Body of pancreas (tissue), 4 donors: Measurements from ENCODE around the gene GREB1. TPM values are rescaled to one million over a fixed set of nuclear protein-coding genes. Genes with fewer than 3 reads are reported as not detected.

ENCODE experiments used
- ATAC-seq: fragments of 150-250 bp; one replicate; pipeline ENCODE4 v1.9.1; 2016
- DNase-seq, 4 donors: peaks; one replicate each; pipeline ENCODE4 v3.0.0-alpha.2; 2019
- H3K27ac ChIP-seq, 4 donors: fragments of 200-600 bp; sonication (generic); 1 replicate in 3 of 4; 2 replicates in 1 of 4; pipeline versions ENCODE4 v1.5.1 to v1.6.1; 2016 to 2019; ENCODE audit warnings: mild to moderate bottlenecking in 1 of 4, mixed read lengths in 1 of 4, moderate library complexity in 1 of 4
- H3K27me3 ChIP-seq, 2 donors: fragments of 200-600 bp; sonication (generic); one replicate each; pipeline ENCODE4 v1.6.0; 2016; ENCODE audit warnings: mild to moderate bottlenecking in 1 of 2
- H3K36me3 ChIP-seq, 2 donors: fragments of 200-600 bp; sonication (generic); replicated peaks in 1 of 2; 2 replicates each; pipeline ENCODE4 v1.5.1; 2016; ENCODE audit warnings: low read depth in 2 of 2; ENCODE audit not compliant: insufficient read depth in 1 of 2
- H3K4me1 ChIP-seq: fragments of 200-600 bp; sonication (generic); one replicate; pipeline ENCODE4 v1.6.0; 2016
- H3K4me3 ChIP-seq, 2 donors: fragments of 200-600 bp; sonication (generic); 1 replicate in 1 of 2; 2 replicates in 1 of 2; pipeline ENCODE4 v1.5.1; 2016 to 2019
- H3K9me3 ChIP-seq, 3 donors: fragments of 200-600 bp; sonication (generic); 1 replicate in 2 of 3; 2 replicates in 1 of 3; pipeline ENCODE4 v1.5.1; 2016
- POLR2A ChIP-seq, 3 donors: fragments of 450-650 bp; IDR thresholded peaks; one replicate each; pipeline ENCODE4 v1.6.1; 2016; ENCODE audit warnings: antibody characterized with exemption in 3 of 3, mild to moderate bottlenecking in 2 of 3
- WGBS, 2 donors: methylation state at CpG; one replicate each; pipeline ENCODE4 v1.1.5; 2017; 5-methylcytosine and 5-hydroxymethylcytosine counted together
- intact Hi-C: fragments of 100-400 bp; cut with DNase I; formaldehyde crosslinking; loops from one replicate; pipeline ENCODE4 v1.15.1; 2023
- total RNA-seq, 2 donors: library from RNA; depleted of rRNA; stranded (reverse); fragments of >200 nt; gene quantifications; one replicate each; pipeline ENCODE4 v1.1.0, GENCODE V29; 2016
- TF ChIP-seq, protein P1 (sequence below), 7 experiments: fragments of 450-650 bp in 4 of 7; fragments of 200-600 bp in 3 of 7; sonication (generic) in 3 of 7; IDR thresholded peaks; one replicate each; pipeline ENCODE4 v1.5.1; 2016 to 2019; ENCODE audit warnings: antibody characterized with exemption in 7 of 7

The GREB1 gene
- total RNA-seq, 2 donors from 2014 or later, result 10.4 to 19.8 TPM

DNA sequence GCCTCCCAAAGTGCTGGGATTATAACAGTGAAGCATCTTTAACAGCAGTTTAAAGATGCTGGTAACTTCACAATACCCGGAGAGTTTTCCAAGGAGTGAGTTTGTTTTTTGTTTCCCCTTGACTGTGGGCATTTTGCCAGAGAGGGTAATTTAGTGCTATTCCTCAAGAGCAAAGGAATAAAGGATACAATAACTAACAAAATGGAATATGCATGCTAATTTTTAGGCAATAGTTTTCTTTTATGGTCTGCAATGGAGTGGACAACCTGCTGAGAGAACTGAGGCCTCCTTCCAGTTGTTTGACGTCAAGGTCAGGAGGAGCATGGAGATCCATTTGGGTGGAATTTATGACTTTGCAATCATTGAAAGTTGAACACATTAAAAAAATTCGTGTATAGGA, 15.9 kb upstream of the GREB1 start:
- ATAC-seq, result no peak
- H3K4me1 ChIP-seq, result no peaks in the 10 kb centered on the region
- H3K27me3 ChIP-seq, result no peaks in the 10 kb centered on the region
- 65 to 71% methylated on average over 3 of the region's 3 CpGs for WGBS, 2 donors
- no peaks in the 10 kb centered on the region for H3K36me3 ChIP-seq
- H3K27ac ChIP-seq, result no peak overlapping the region
- no peak for DNase-seq
- intact Hi-C loops, result no loop called here
- no peak overlapping the region for H3K4me3 ChIP-seq
- TF ChIP-seq, protein P1, sequence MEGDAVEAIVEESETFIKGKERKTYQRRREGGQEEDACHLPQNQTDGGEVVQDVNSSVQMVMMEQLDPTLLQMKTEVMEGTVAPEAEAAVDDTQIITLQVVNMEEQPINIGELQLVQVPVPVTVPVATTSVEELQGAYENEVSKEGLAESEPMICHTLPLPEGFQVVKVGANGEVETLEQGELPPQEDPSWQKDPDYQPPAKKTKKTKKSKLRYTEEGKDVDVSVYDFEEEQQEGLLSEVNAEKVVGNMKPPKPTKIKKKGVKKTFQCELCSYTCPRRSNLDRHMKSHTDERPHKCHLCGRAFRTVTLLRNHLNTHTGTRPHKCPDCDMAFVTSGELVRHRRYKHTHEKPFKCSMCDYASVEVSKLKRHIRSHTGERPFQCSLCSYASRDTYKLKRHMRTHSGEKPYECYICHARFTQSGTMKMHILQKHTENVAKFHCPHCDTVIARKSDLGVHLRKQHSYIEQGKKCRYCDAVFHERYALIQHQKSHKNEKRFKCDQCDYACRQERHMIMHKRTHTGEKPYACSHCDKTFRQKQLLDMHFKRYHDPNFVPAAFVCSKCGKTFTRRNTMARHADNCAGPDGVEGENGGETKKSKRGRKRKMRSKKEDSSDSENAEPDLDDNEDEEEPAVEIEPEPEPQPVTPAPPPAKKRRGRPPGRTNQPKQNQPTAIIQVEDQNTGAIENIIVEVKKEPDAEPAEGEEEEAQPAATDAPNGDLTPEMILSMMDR (IDR thresholded peaks at IDR 0.05), result no peak
- TF ChIP-seq POLR2A (IDR thresholded peaks at IDR 0.05), result no peak
- H3K9me3 ChIP-seq, result no peaks in the 10 kb centered on the region

- Histone ChIP-seq H3K9me3 (no peaks in the 10 kb centered on the region), H3K27ac (no peak overlapping the region), H3K36me3 (no peaks in the 10 kb centered on the region), H3K4me1 (no peaks in the 10 kb centered on the region), H3K27me3 (no peaks in the 10 kb centered on the region), H3K4me3 (no peak overlapping the region)
- intact Hi-C loops, result no loop called here
- no peak for ATAC-seq
- TF ChIP-seq, protein P1 (IDR thresholded peaks at IDR 0.05), result no peak
- TF ChIP-seq POLR2A (IDR thresholded peaks at IDR 0.05), result no peak
- WGBS, 2 donors, result 84 to 89% methylated on average over 3 of the region's 3 CpGs
- DNase-seq, result no peak
Measured at GRCh38 chr2:11520092-11520693, 13.7 kb upstream of the GREB1 start.

- Histone ChIP-seq H3K4me3 (no peak overlapping the region), H3K4me1 (no peaks in the 10 kb centered on the region), H3K9me3 (no peaks in the 10 kb centered on the region), H3K36me3 (no peaks in the 10 kb centered on the region), H3K27ac (no peak overlapping the region), H3K27me3 (no peaks in the 10 kb centered on the region)
- TF ChIP-seq, protein P1 (IDR thresholded peaks at IDR 0.05), result no peak
- TF ChIP-seq POLR2A (IDR thresholded peaks at IDR 0.05), result no peak
- 74 to 80% methylated on average over 8 of the region's 8 CpGs for WGBS, 2 donors
- no peak for ATAC-seq
- intact Hi-C loops, result no loop called here
- DNase-seq, result no peak
Measured at GRCh38 chr2:11521775-11522174, 12.1 kb upstream of the GREB1 start.

GRCh38 chr2:11524470-11524869, 9.4 kb upstream of the GREB1 start:
- H3K27me3 ChIP-seq, result no peaks in the 10 kb centered on the region
- H3K4me3 ChIP-seq, result no peak overlapping the region
- TF ChIP-seq, protein P1 (IDR thresholded peaks at IDR 0.05), result no peak
- TF ChIP-seq POLR2A (IDR thresholded peaks at IDR 0.05), result no peak
- intact Hi-C loops, result no loop called here
- ATAC-seq (no peak), DNase-seq (no peak)
- H3K9me3 ChIP-seq, result no peaks in the 10 kb centered on the region
- H3K27ac ChIP-seq, result no peak overlapping the region
- WGBS, 2 donors, result 72 to 74% methylated on average over 2 of the region's 2 CpGs
- H3K36me3 ChIP-seq, result no peaks in the 10 kb centered on the region
- no peaks in the 10 kb centered on the region for H3K4me1 ChIP-seq

- DNase-seq, result no peak
- Histone ChIP-seq H3K9me3 (no peaks in the 10 kb centered on the region), H3K4me1 (no peaks in the 10 kb centered on the region), H3K36me3 (no peaks in the 10 kb centered on the region), H3K4me3 (no peak overlapping the region), H3K27me3 (no peaks in the 10 kb centered on the region), H3K27ac (no peak overlapping the region)
- intact Hi-C loops, result no loop called here
- TF ChIP-seq, protein P1 (IDR thresholded peaks at IDR 0.05), result no peak
- no peak for TF ChIP-seq POLR2A (IDR thresholded peaks at IDR 0.05)
- ATAC-seq, result no peak
- 83 to 95% methylated on average over 5 to 7 of the region's 7 CpGs for WGBS, 2 donors
Measured at GRCh38 chr2:11525762-11526161, 8.1 kb upstream of the GREB1 start.
